Vagina (tissue), 2 donors: Measurements from ENCODE around the gene LSM11. TPM values are rescaled to one million over a fixed set of nuclear protein-coding genes. Genes with fewer than 3 reads are reported as not detected.

Experiments
- DNase-seq, 2 donors: peaks; one replicate each; pipeline ENCODE4 v3.0.0-alpha.2; 2017; ENCODE audit errors: extremely low spot score in 2 of 2
- H3K27ac ChIP-seq: fragments of 200-600 bp; sonication (generic); one replicate; pipeline ENCODE4 v1.5.1; 2019
- H3K27me3 ChIP-seq: fragments of 200-600 bp; sonication (generic); one replicate; pipeline ENCODE4 v1.5.1; 2019
- H3K36me3 ChIP-seq, 2 donors: fragments of 200-600 bp; sonication (generic); one replicate each; pipeline ENCODE4 v1.5.1; 2017 to 2019
- H3K4me1 ChIP-seq: fragments of 200-600 bp; sonication (generic); one replicate; pipeline ENCODE4 v1.5.1; 2019
- H3K4me3 ChIP-seq, 2 donors: fragments of 200-600 bp; sonication (generic); 1 replicate in 1 of 2; 2 replicates in 1 of 2; pipeline ENCODE4 v1.5.1; 2016 to 2019
- H3K9me3 ChIP-seq: fragments of 200-600 bp; sonication (generic); one replicate; pipeline ENCODE4 v1.5.1; 2019
- POLR2A ChIP-seq, 2 donors: fragments of 450-650 bp; IDR thresholded peaks; one replicate each; pipeline ENCODE4 v1.6.1; 2017; ENCODE audit warnings: antibody characterized with exemption in 2 of 2, mild to moderate bottlenecking in 2 of 2, moderate library complexity in 2 of 2
- POLR2AphosphoS5 ChIP-seq, 2 donors: sonication (generic); formaldehyde crosslinking; IDR thresholded peaks; one replicate each; pipeline ENCODE4 v1.9.0; 2017; ENCODE audit warnings: antibody characterized with exemption in 2 of 2, mild to moderate bottlenecking in 2 of 2, low read depth in 1 of 2; ENCODE audit not compliant: insufficient read depth in 1 of 2
- intact Hi-C: fragments of 100-400 bp; cut with DNase I; formaldehyde crosslinking; loops from one replicate; pipeline ENCODE4 v1.15.1; 2023
- total RNA-seq: library from RNA; depleted of rRNA; stranded (reverse); fragments of >200 nt; gene quantifications from one replicate; pipeline ENCODE4 v1.2.3, GENCODE V29; 2016
- TF ChIP-seq, protein P1 (sequence below), 3 experiments: fragments of 450-650 bp in 2 of 3; fragments of 200-600 bp in 1 of 3; sonication (generic) in 1 of 3; IDR thresholded peaks; one replicate each; pipeline ENCODE4 v1.5.1; 2017 to 2019; ENCODE audit warnings: antibody characterized with exemption in 3 of 3, mild to moderate bottlenecking in 2 of 3, moderate library complexity in 2 of 3

Gene LSM11
- total RNA-seq, 1 donor from 2014 or later = 3.9 TPM

DNA sequence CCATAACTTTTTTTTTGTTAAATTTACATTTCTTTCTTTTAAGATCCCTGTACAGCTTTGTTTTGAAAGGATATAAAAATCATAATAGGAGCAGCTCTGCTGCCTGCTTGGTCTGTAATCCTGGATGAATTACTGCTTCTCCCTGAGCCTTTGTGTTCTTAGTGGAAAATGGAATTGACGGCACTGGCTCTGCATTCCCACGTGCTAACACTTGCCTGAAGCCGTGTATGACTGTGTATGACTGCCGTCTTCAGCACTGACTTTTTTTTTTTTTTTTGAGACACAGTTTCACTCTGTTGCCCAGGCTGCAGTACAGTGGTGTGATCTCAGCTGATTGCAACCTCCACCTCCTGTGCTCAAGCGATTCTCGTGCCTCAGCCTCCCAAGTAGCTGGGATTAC lies 7.5 kb upstream of the LSM11 start:
- peaks cover 7% of the 10 kb centered on the region for H3K4me1 ChIP-seq
- H3K27me3 ChIP-seq = no peaks in the 10 kb centered on the region
- TF ChIP-seq POLR2AphosphoS5 (IDR thresholded peaks at IDR 0.05; ENCODE audit: insufficient read depth in 1 of 2, low read depth in 1 of 2) (no peak), POLR2A (IDR thresholded peaks at IDR 0.05) (no peak)
- TF ChIP-seq, protein P1, sequence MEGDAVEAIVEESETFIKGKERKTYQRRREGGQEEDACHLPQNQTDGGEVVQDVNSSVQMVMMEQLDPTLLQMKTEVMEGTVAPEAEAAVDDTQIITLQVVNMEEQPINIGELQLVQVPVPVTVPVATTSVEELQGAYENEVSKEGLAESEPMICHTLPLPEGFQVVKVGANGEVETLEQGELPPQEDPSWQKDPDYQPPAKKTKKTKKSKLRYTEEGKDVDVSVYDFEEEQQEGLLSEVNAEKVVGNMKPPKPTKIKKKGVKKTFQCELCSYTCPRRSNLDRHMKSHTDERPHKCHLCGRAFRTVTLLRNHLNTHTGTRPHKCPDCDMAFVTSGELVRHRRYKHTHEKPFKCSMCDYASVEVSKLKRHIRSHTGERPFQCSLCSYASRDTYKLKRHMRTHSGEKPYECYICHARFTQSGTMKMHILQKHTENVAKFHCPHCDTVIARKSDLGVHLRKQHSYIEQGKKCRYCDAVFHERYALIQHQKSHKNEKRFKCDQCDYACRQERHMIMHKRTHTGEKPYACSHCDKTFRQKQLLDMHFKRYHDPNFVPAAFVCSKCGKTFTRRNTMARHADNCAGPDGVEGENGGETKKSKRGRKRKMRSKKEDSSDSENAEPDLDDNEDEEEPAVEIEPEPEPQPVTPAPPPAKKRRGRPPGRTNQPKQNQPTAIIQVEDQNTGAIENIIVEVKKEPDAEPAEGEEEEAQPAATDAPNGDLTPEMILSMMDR (IDR thresholded peaks at IDR 0.05) = no peak
- peaks cover 7 to 21% of the 10 kb centered on the region in 2 donors for H3K36me3 ChIP-seq
- no peak overlapping the region for H3K27ac ChIP-seq
- intact Hi-C loops = no loop called here
- H3K4me3 ChIP-seq = no peak overlapping the region
- H3K9me3 ChIP-seq = no peaks in the 10 kb centered on the region
- DNase-seq = no peak

- H3K36me3 ChIP-seq = peaks cover 7 to 21% of the 10 kb centered on the region in 2 donors
- intact Hi-C loops = no loop called here
These were observed 3.9 kb upstream of the LSM11 start for GRCh38 chr5:157739388-157740228.

DNA sequence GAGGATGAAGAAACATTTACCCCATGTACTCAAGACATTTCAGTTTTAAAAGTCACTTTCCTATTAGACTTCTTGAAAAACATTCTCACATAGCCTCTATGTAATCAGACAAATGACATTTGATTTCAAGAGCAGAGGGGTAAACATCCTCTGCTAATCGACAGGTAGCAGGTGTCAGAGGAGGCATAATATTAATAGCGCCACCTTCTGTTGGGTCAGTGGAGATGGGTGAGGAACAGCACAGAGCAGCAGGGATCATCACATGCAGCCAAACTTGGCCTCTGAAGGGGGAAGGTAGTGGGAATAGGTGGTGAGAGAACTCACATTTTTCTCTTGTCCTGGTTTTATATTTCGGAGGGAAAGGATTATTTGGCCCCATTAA lies 3.3 kb upstream of the LSM11 start:
- TF ChIP-seq, protein P1 (IDR thresholded peaks at IDR 0.05) = peak in 1 of 3 experiments; percentile 1
- no peak for TF ChIP-seq POLR2AphosphoS5 (IDR thresholded peaks at IDR 0.05; ENCODE audit: insufficient read depth in 1 of 2, low read depth in 1 of 2)
- H3K27ac ChIP-seq = no peak overlapping the region
- no peak for DNase-seq
- H3K4me3 ChIP-seq = no peak overlapping the region
- intact Hi-C loops = no loop called here
- H3K36me3 ChIP-seq = peaks cover 7 to 21% of the 10 kb centered on the region in 2 donors
- no peaks in the 10 kb centered on the region for H3K9me3 ChIP-seq
- H3K4me1 ChIP-seq = peaks cover 18% of the 10 kb centered on the region
- H3K27me3 ChIP-seq = no peaks in the 10 kb centered on the region

More at GRCh38 chr5:157739388-157740228, 3.9 kb upstream of the LSM11 start:
- H3K4me1 ChIP-seq = peaks cover 12% of the 10 kb centered on the region
- no peaks in the 10 kb centered on the region for H3K9me3 ChIP-seq
- no peaks in the 10 kb centered on the region for H3K27me3 ChIP-seq
- no peak overlapping the region for H3K27ac ChIP-seq
- no peak overlapping the region for H3K4me3 ChIP-seq
- TF ChIP-seq POLR2AphosphoS5 (IDR thresholded peaks at IDR 0.05; ENCODE audit: insufficient read depth in 1 of 2, low read depth in 1 of 2) (no peak), POLR2A (IDR thresholded peaks at IDR 0.05) (no peak)
- TF ChIP-seq, protein P1 (IDR thresholded peaks at IDR 0.05) = no peak
- DNase-seq = no peak

- no peak overlapping the region for H3K4me3 ChIP-seq
- no peak for DNase-seq
- no peak overlapping the region for H3K27ac ChIP-seq
- peaks cover 7 to 21% of the 10 kb centered on the region in 2 donors for H3K36me3 ChIP-seq
- intact Hi-C loops = no loop called here
- H3K9me3 ChIP-seq = no peaks in the 10 kb centered on the region
- H3K27me3 ChIP-seq = no peaks in the 10 kb centered on the region
- H3K4me1 ChIP-seq = peaks cover 21% of the 10 kb centered on the region
- TF ChIP-seq POLR2AphosphoS5 (IDR thresholded peaks at IDR 0.05; ENCODE audit: insufficient read depth in 1 of 2, low read depth in 1 of 2) (no peak), POLR2A (IDR thresholded peaks at IDR 0.05) (no peak)
- TF ChIP-seq, protein P1 (IDR thresholded peaks at IDR 0.05) = no peak
These were observed 2.4 kb upstream of the LSM11 start for GRCh38 chr5:157741131-157741530.
